Measurements from ENCODE around the gene OR2D3. TPM values are rescaled to one million over a fixed set of nuclear protein-coding genes. Genes with fewer than 3 reads are reported as not detected.
"Not testable (repeated sequence)": the region's sequence is repeated elsewhere in the genome, so short reads cannot be mapped to it uniquely, and the experiment has no call there.

OR2D3 gene
- total RNA-seq, 2 donors from 2014 or later = not detected

DNA sequence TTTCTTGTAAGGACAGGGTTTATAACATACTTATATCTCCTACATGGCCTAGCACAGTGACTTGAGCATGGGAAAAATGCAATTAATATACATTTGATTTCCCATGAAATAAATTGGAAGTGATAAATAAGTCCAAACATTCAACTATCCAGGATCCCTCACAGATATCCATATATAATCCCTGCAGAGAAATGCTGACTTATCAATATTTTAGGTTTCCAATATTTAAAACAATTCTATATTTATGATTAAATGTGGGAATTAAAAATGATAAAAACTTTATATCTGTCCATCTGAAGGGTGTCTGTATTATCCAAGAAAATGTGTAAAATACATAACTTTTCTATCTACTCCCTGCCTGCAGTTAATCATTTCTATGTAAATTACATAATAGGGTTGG, 38.1 kb upstream of the OR2D3 start:
- Histone ChIP-seq H3K4me3 (no peak overlapping the region), H3K9ac (ENCODE audit: low read depth in 2 of 2, low read length in 2 of 2) (no peak overlapping the region), H3K4me1 (no peaks in the 10 kb centered on the region), H3K9me3 (no peaks in the 10 kb centered on the region), H3K27me3 (no peaks in the 10 kb centered on the region), H3K27ac (no peak overlapping the region), H3K36me3 (no peaks in the 10 kb centered on the region)
- intact Hi-C loops (cut with DNase I) = no loop called here
- TF ChIP-seq, protein P1, sequence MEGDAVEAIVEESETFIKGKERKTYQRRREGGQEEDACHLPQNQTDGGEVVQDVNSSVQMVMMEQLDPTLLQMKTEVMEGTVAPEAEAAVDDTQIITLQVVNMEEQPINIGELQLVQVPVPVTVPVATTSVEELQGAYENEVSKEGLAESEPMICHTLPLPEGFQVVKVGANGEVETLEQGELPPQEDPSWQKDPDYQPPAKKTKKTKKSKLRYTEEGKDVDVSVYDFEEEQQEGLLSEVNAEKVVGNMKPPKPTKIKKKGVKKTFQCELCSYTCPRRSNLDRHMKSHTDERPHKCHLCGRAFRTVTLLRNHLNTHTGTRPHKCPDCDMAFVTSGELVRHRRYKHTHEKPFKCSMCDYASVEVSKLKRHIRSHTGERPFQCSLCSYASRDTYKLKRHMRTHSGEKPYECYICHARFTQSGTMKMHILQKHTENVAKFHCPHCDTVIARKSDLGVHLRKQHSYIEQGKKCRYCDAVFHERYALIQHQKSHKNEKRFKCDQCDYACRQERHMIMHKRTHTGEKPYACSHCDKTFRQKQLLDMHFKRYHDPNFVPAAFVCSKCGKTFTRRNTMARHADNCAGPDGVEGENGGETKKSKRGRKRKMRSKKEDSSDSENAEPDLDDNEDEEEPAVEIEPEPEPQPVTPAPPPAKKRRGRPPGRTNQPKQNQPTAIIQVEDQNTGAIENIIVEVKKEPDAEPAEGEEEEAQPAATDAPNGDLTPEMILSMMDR (IDR thresholded peaks at IDR 0.05) = no peak
- DNase-seq = no peak

DNA sequence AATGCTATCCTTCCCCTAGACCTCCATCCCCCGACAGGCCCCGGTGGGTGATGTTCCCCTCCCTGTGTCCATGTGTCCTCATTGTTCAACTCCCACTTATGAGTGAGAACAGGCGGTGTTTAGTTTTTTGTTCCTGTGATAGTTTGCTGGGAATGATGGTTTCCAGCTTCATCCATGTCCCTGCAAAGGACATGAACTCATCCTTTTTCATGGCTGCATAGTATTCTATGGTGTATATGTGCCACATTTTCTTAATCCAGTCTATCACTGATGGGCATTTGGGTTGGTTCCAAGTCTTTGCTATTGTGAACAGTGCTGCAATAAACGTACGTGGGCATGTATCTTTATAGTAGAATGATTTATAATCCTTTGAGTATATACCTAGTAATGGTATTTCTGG, 33.1 kb upstream of the OR2D3 start:
- intact Hi-C loops (cut with DNase I); H3K4me1 ChIP-seq: not testable (repeated sequence)

DNA sequence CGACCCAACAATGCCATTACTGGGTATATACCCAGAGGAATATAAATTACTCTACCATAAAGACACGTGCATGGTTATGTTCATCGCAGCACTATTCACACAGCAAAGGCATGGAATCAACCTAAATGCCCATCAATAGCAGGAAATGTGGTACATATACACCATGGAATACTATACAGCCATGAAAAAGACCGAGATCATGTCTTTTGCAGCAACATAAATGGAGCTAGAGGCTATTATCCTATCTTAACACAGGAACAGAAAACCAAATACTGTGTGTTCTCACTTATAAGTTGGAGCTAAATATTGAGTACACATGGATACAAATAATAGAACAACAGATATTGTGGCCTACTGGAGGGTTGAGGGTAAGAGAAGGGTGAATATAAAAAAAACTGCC, 32.0 kb upstream of the OR2D3 start:
- DNase-seq = no peak
- TF ChIP-seq, protein P1 (IDR thresholded peaks at IDR 0.05) = no peak
- intact Hi-C loops (cut with DNase I) = no loop called here
- Histone ChIP-seq H3K27me3 (no peaks in the 10 kb centered on the region), H3K4me1 (no peaks in the 10 kb centered on the region), H3K27ac (no peak overlapping the region), H3K36me3 (no peaks in the 10 kb centered on the region), H3K4me3 (no peak overlapping the region), H3K9me3 (no peaks in the 10 kb centered on the region), H3K9ac (ENCODE audit: low read depth in 2 of 2, low read length in 2 of 2) (no peak overlapping the region)

More for the DNA sequence above, 33.1 kb upstream of the OR2D3 start:
- H3K27ac ChIP-seq; H3K4me3 ChIP-seq; H3K9me3 ChIP-seq; H3K27me3 ChIP-seq; H3K36me3 ChIP-seq; DNase-seq; H3K9ac ChIP-seq (ENCODE audit: low read depth in 2 of 2, low read length in 2 of 2): not testable (repeated sequence)

DNA sequence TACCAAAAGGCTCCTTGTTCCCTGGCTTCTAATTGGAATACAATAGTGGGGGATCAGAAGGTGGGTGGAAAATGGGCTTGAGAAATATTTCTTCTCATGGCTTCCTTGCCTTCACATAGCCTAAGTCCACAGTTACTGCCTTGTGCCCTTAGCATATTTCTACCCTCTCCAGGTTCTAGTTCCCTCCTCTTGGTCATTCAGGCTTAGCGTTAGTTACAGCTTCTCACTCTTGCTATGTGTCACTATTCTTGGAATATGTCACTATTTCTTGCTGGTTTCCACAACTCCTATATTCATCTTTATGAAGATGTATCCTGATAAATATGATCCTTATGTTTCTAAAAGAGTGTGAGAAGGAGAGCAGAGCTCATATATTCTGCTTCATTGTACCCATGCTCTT, 31.0 kb upstream of the OR2D3 start:
- H3K4me1 ChIP-seq = no peaks in the 10 kb centered on the region
- no peaks in the 10 kb centered on the region for H3K27me3 ChIP-seq
- no peaks in the 10 kb centered on the region for H3K36me3 ChIP-seq
- DNase-seq = no peak
- H3K4me3 ChIP-seq = no peak overlapping the region
- intact Hi-C loops (cut with DNase I) = no loop called here
- no peak overlapping the region for H3K9ac ChIP-seq (ENCODE audit: low read depth in 2 of 2, low read length in 2 of 2)
- TF ChIP-seq, protein P1 (IDR thresholded peaks at IDR 0.05) = no peak
- no peaks in the 10 kb centered on the region for H3K9me3 ChIP-seq
- H3K27ac ChIP-seq = no peak overlapping the region

DNA sequence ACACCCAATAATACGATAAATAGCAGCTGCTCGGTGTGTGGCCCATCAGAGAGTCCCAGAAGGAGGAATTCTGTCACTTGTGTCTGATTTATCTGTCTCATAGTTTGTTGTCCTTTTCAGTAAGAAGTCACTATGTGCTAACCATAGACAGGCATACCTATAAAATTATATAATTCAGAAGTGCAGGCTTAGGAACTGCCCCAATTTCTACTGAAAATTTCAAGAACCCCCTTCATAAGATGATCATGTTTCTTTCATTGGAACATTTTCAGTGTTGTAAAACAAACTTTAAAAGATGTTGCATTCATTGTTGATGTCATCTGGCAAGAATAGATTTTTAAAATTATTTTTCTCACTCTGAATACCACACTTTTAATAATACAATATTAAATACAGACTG, 28.4 kb upstream of the OR2D3 start, which contains the start of gene OR2D2:
OR2D2 (minus strand) TSS at position 101 of the 400 bp plus-strand sequence; CDS start at position 101, 0 bp downstream.
- no peaks in the 10 kb centered on the region for H3K4me1 ChIP-seq
- no peaks in the 10 kb centered on the region for H3K27me3 ChIP-seq
- DNase-seq = no peak
- intact Hi-C loops (cut with DNase I) = no loop called here
- H3K4me3 ChIP-seq = no peak within 1 kb of the TSS
- H3K27ac ChIP-seq = no peak within 1 kb of the TSS
- TF ChIP-seq, protein P1 (IDR thresholded peaks at IDR 0.05) = no peak
- no peaks in the 10 kb centered on the region for H3K9me3 ChIP-seq
- no peaks in the 10 kb centered on the region for H3K36me3 ChIP-seq
- no peak within 1 kb of the TSS for H3K9ac ChIP-seq (ENCODE audit: low read depth in 2 of 2, low read length in 2 of 2)

DNA sequence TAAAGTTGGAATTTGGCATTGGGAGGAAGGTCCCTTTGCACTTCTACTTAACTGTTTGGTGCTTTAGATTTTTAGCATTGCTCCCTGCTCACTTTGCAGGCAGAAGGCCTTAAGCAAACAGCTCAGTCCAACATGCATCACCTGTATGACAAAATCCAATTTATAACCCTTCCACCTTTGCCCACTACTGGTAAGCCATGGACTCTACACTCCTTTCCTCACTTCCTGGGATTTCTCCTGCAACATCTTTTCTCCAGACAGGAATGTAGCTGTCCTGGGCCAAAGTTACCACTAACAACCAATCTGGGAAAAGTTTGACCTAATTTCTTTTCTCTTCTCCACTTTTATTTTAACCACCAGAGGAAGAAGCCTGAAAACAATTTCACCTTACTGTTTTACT, 26.7 kb upstream of the OR2D3 start:
- Histone ChIP-seq H3K4me1 (no peaks in the 10 kb centered on the region), H3K4me3 (no peak overlapping the region), H3K36me3 (no peaks in the 10 kb centered on the region), H3K9ac (ENCODE audit: low read depth in 2 of 2, low read length in 2 of 2) (no peak overlapping the region), H3K27ac (no peak overlapping the region), H3K9me3 (no peaks in the 10 kb centered on the region), H3K27me3 (no peaks in the 10 kb centered on the region)
- TF ChIP-seq, protein P1 (IDR thresholded peaks at IDR 0.05) = no peak
- no peak for DNase-seq
- intact Hi-C loops (cut with DNase I) = no loop called here
